GM23338 (cell line): Measurements from ENCODE around the gene CDH20. TPM values are rescaled to one million over a fixed set of nuclear protein-coding genes. Genes with fewer than 3 reads are reported as not detected.

Source experiments
- ATAC-seq: fragments of 200-7000 bp; cut with Tn5 transposase; 3 replicates; pipeline ENCODE4 v1.9.1; 2020
- DNase-seq: peaks from one replicate; pipeline ENCODE4 v3.0.0-alpha.2; 2015; ENCODE audit warnings: low spot score
- H2AFZ ChIP-seq: fragments of 200-600 bp; sonication (generic); 2 replicates; pipeline ENCODE4 v1.8.0; 2016; ENCODE audit warnings: antibody characterized with exemption, mild to moderate bottlenecking, moderate library complexity
- H3F3A ChIP-seq: fragments of 200-600 bp; sonication (generic); replicated peaks from 2 replicates; pipeline ENCODE4 v1.8.0; 2017; ENCODE audit warnings: antibody characterized with exemption, mixed run types, low read depth
- H3K27ac ChIP-seq: fragments of 200-600 bp; sonication (generic); 2 replicates; pipeline ENCODE4 v1.6.1; 2016; ENCODE audit warnings: low read depth
- H3K27me3 ChIP-seq: fragments of 200-600 bp; sonication (generic); 2 replicates; pipeline ENCODE4 v1.8.0; 2016; ENCODE audit warnings: mild to moderate bottlenecking, mixed run types, moderate library complexity; ENCODE audit not compliant: insufficient read depth
- H3K36me3 ChIP-seq: fragments of 200-600 bp; sonication (generic); 2 replicates; pipeline ENCODE4 v1.8.0; 2016; ENCODE audit warnings: mild to moderate bottlenecking; ENCODE audit not compliant: insufficient read depth
- H3K4me1 ChIP-seq: fragments of 200-600 bp; sonication (generic); 2 replicates; pipeline ENCODE4 v1.8.0; 2016; ENCODE audit warnings: mild to moderate bottlenecking, moderate library complexity; ENCODE audit not compliant: insufficient read depth
- H3K4me2 ChIP-seq: fragments of 200-600 bp; sonication (generic); 2 replicates; pipeline ENCODE4 v1.7.1; 2017; ENCODE audit warnings: mixed run types
- H3K4me3 ChIP-seq: fragments of 200-600 bp; sonication (generic); 2 replicates; pipeline ENCODE4 v1.6.1; 2016; ENCODE audit warnings: mixed run types
- H3K79me2 ChIP-seq: fragments of 200-600 bp; sonication (generic); replicated peaks from 2 replicates; pipeline ENCODE4 v1.8.0; 2017; ENCODE audit warnings: mild to moderate bottlenecking; ENCODE audit not compliant: insufficient read depth
- H3K9me2 ChIP-seq: fragments of 200-600 bp; sonication (generic); 2 replicates; pipeline ENCODE4 v1.8.0; 2017; ENCODE audit not compliant: insufficient read depth
- H4K20me1 ChIP-seq: fragments of 200-600 bp; sonication (generic); replicated peaks from 2 replicates; pipeline ENCODE4 v1.8.0; 2017; ENCODE audit warnings: mild to moderate bottlenecking; ENCODE audit not compliant: insufficient read depth
- H3K27ac Mint-ChIP-seq: 2 replicates; pipeline ENCODE4 v1.8.0; 2020; ENCODE audit warnings: inconsistent platforms, mild to moderate bottlenecking, moderate library complexity, mixed read lengths
- H3K27me3 Mint-ChIP-seq: 3 replicates; pipeline ENCODE4 v1.8.0; 2022; ENCODE audit warnings: low read depth, mild to moderate bottlenecking, moderate library complexity, mixed read lengths, inconsistent platforms; ENCODE audit not compliant: insufficient read depth, poor library complexity
- H3K36me3 Mint-ChIP-seq: 3 replicates; pipeline ENCODE4 v1.8.0; 2021; ENCODE audit warnings: low read depth, mild to moderate bottlenecking, inconsistent platforms, moderate library complexity, mixed read lengths
- H3K4me1 Mint-ChIP-seq: 3 replicates; pipeline ENCODE4 v1.8.0; 2020; ENCODE audit warnings: mild to moderate bottlenecking, inconsistent platforms, mixed read lengths
- H3K4me3 Mint-ChIP-seq: 3 replicates; pipeline ENCODE4 v1.8.0; 2021; ENCODE audit warnings: moderate library complexity, mild to moderate bottlenecking, inconsistent platforms, mixed read lengths
- H3K9me3 Mint-ChIP-seq: 3 replicates; pipeline ENCODE4 v1.8.0; 2020; ENCODE audit warnings: moderate library complexity, mild to moderate bottlenecking, inconsistent platforms, mixed read lengths
- CREB1 ChIP-seq: fragments of 250-450 bp; sonication (Bioruptor Pico); IDR thresholded peaks from 2 replicates; pipeline ENCODE4 v1.5.0; 2020; ENCODE audit warnings: low read depth, mild to moderate bottlenecking, moderate library complexity
- EZH2 ChIP-seq: fragments of 200-600 bp; sonication (generic); IDR thresholded peaks from one replicate; pipeline ENCODE4 v1.8.0; 2017; ENCODE audit warnings: antibody characterized with exemption, mild to moderate bottlenecking, low read depth; ENCODE audit not compliant: unreplicated experiment
- EZH2phosphoT487 ChIP-seq: fragments of 200-600 bp; sonication (generic); IDR thresholded peaks from one replicate; pipeline ENCODE4 v1.8.1; 2018; ENCODE audit warnings: antibody characterized with exemption; ENCODE audit not compliant: unreplicated experiment
- JUNB ChIP-seq: IDR thresholded peaks from one replicate; pipeline ENCODE4 v1.6.1; 2016; ENCODE audit warnings: antibody characterized with exemption; ENCODE audit not compliant: unreplicated experiment
- NANOG ChIP-seq: IDR thresholded peaks from 2 replicates; pipeline ENCODE4 v1.6.1; 2016; ENCODE audit warnings: antibody characterized with exemption, borderline replicate concordance
- POLR2AphosphoS5 ChIP-seq: IDR thresholded peaks from 2 replicates; pipeline ENCODE4 v1.6.1; 2016; ENCODE audit warnings: antibody characterized with exemption, low read depth
- STAT1 ChIP-seq: IDR thresholded peaks from one replicate; pipeline ENCODE4 v1.6.1; 2016; ENCODE audit warnings: antibody characterized with exemption; ENCODE audit not compliant: unreplicated experiment
- ZNF114 ChIP-seq: fragments of 250-450 bp; sonication (Bioruptor Pico); IDR thresholded peaks from 2 replicates; pipeline ENCODE4 v1.5.0; 2020; ENCODE audit warnings: mild to moderate bottlenecking, moderate library complexity
- ZNF331 ChIP-seq: fragments of 250-450 bp; sonication (Bioruptor Pico); IDR thresholded peaks from 2 replicates; pipeline ENCODE4 v1.5.0; 2020; ENCODE audit warnings: low read depth, mild to moderate bottlenecking, moderate library complexity
- polyA plus RNA-seq: library from polyadenylated mRNA; unstranded; fragments of >200 nt; fragmentation: Nextera tagmentation; extraction: Ambion mirVana; gene quantifications from 2 replicates; pipeline ENCODE4 v1.2.1, GENCODE V29; 2016
- total RNA-seq: library from RNA; depleted of rRNA; stranded (reverse); fragments of >200 nt; shearing (Covaris generic); gene quantifications from 2 replicates; pipeline ENCODE4 v1.2.3, GENCODE V29; 2014
- TF ChIP-seq, protein P1 (sequence below): IDR thresholded peaks from 2 replicates; pipeline ENCODE4 v1.6.1; 2016; ENCODE audit warnings: antibody characterized with exemption
- TF ChIP-seq, protein P2 (sequence below): IDR thresholded peaks from one replicate; pipeline ENCODE4 v1.6.1; 2018; ENCODE audit warnings: antibody characterized with exemption; ENCODE audit not compliant: unreplicated experiment
- TF ChIP-seq, protein P3 (sequence below), 2 experiments: fragments of 200-600 bp in 1 of 2; sonication (generic) in 1 of 2; conservative IDR thresholded peaks; 2 replicates each; pipeline versions ENCODE4 v1.5.1 to v1.6.1; 2016 to 2017; ENCODE audit warnings: antibody characterized with exemption in 2 of 2, low read depth in 2 of 2, mild to moderate bottlenecking in 2 of 2, moderate library complexity in 1 of 2

Gene CDH20
- total and polyA plus RNA-seq, 2 experiments from 2014 or later, result 1.0 TPM; not detected in 1

DNA sequence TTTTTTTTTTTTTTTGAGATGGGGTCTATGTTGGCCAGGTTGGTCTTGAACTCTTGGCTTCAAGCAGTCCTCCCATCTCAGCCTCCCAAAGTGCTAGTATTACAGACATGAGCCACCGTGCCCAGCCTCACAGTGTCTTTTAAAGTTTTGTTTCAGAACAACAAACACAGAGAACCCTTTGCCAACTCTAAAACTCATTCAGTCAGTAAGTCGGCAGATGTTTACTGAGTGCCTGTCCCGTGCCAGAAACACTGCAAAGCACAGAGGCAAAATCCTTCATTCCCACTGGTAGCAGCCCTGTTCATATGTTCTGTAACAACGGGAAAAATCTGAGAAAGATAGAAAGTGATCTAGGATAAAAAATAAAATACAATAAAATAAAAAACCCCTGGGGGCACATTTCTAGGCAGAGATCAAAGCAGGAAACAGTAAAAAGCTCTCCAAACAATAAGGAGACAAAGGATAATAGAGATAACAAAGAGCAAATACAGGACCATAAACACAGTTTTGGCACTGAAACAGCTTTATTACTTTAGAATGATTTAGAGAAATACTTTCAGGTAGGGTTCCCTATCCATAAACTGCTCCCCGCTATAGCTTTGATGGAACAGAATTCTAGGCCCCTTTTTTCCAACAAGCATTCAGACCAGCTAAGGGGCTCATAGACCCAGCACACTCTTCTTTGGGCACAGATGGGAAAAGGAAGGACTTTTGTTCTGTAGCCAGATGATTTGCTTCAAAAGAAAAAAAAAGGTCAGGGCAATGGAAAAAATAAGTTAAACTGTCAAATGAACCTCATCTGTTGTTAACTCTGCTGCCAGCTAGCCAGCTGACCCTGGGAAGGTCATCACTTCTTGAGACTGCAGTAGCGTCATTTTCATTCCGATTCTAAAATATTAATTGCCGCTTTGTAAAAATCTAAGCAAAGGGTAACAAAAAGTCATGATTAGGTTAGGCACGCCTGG, 212.3 kb downstream of the CDH20 start (continued):
- TF ChIP-seq POLR2AphosphoS5 (no peak), EZH2phosphoT487 (no peak), NANOG (no peak), STAT1 (no peak), JUNB (no peak)
- TF ChIP-seq, protein P1, sequence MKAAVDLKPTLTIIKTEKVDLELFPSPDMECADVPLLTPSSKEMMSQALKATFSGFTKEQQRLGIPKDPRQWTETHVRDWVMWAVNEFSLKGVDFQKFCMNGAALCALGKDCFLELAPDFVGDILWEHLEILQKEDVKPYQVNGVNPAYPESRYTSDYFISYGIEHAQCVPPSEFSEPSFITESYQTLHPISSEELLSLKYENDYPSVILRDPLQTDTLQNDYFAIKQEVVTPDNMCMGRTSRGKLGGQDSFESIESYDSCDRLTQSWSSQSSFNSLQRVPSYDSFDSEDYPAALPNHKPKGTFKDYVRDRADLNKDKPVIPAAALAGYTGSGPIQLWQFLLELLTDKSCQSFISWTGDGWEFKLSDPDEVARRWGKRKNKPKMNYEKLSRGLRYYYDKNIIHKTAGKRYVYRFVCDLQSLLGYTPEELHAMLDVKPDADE, result no peak

DNA sequence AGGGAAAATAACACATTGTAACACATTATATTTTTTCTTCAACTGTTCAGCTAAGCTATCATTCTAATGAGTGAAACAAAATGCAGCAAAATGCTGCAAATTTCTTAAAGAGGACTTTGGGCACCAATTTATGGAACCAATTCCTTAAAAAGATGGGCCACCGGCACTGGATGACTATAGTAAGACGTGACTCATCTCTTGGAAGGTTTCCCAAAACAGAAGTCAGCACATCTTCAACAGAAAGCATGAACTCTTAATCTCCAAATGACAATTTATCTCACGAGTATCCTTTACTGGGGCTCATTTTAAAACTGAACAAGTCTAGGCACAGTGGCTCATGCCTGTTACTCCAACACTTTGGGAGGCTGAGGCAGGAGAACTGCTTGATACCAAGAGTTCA, 213.4 kb downstream of the CDH20 start:
- H3K79me2 ChIP-seq, result no peaks in the 10 kb centered on the region
- H4K20me1 ChIP-seq, result no peaks in the 10 kb centered on the region
- no peak overlapping the region for H3K4me3 ChIP-seq
- no peak overlapping the region for H3K4me2 ChIP-seq
- H3K27me3 ChIP-seq, result no peaks in the 10 kb centered on the region
- H3K4me1 ChIP-seq, result no peaks in the 10 kb centered on the region
- Mint-ChIP-seq H3K4me3 (no peak overlapping the region), H3K36me3 (no peaks in the 10 kb centered on the region), H3K27ac (no peak overlapping the region), H3K9me3 (no peaks in the 10 kb centered on the region), H3K4me1 (peaks cover 3% of the 10 kb centered on the region; the same call in 2 of the 3 replicates), H3K27me3 (no peaks in the 10 kb centered on the region)
- no peak overlapping the region for H3K27ac ChIP-seq
- no peaks in the 10 kb centered on the region for H3F3A ChIP-seq
- ATAC-seq, result no peak
- H3K36me3 ChIP-seq, result no peaks in the 10 kb centered on the region; the same call in 1 of the 2 replicates
- H2AFZ ChIP-seq, result no peak overlapping the region
- no peak for DNase-seq
- 0 out of 2 replicates have a peak, but pooled peaks cover 7% of the 10 kb centered on the region for H3K9me2 ChIP-seq
- TF ChIP-seq STAT1 (no peak), EZH2phosphoT487 (no peak), EZH2 (no peak), ZNF331 (CRISPR knock-in tag) (no peak), CREB1 (CRISPR knock-in tag) (no peak), ZNF114 (CRISPR knock-in tag) (no peak), POLR2AphosphoS5 (no peak), JUNB (no peak)
- TF ChIP-seq, protein P2, sequence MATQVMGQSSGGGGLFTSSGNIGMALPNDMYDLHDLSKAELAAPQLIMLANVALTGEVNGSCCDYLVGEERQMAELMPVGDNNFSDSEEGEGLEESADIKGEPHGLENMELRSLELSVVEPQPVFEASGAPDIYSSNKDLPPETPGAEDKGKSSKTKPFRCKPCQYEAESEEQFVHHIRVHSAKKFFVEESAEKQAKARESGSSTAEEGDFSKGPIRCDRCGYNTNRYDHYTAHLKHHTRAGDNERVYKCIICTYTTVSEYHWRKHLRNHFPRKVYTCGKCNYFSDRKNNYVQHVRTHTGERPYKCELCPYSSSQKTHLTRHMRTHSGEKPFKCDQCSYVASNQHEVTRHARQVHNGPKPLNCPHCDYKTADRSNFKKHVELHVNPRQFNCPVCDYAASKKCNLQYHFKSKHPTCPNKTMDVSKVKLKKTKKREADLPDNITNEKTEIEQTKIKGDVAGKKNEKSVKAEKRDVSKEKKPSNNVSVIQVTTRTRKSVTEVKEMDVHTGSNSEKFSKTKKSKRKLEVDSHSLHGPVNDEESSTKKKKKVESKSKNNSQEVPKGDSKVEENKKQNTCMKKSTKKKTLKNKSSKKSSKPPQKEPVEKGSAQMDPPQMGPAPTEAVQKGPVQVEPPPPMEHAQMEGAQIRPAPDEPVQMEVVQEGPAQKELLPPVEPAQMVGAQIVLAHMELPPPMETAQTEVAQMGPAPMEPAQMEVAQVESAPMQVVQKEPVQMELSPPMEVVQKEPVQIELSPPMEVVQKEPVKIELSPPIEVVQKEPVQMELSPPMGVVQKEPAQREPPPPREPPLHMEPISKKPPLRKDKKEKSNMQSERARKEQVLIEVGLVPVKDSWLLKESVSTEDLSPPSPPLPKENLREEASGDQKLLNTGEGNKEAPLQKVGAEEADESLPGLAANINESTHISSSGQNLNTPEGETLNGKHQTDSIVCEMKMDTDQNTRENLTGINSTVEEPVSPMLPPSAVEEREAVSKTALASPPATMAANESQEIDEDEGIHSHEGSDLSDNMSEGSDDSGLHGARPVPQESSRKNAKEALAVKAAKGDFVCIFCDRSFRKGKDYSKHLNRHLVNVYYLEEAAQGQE, result no peak
- TF ChIP-seq, protein P3, sequence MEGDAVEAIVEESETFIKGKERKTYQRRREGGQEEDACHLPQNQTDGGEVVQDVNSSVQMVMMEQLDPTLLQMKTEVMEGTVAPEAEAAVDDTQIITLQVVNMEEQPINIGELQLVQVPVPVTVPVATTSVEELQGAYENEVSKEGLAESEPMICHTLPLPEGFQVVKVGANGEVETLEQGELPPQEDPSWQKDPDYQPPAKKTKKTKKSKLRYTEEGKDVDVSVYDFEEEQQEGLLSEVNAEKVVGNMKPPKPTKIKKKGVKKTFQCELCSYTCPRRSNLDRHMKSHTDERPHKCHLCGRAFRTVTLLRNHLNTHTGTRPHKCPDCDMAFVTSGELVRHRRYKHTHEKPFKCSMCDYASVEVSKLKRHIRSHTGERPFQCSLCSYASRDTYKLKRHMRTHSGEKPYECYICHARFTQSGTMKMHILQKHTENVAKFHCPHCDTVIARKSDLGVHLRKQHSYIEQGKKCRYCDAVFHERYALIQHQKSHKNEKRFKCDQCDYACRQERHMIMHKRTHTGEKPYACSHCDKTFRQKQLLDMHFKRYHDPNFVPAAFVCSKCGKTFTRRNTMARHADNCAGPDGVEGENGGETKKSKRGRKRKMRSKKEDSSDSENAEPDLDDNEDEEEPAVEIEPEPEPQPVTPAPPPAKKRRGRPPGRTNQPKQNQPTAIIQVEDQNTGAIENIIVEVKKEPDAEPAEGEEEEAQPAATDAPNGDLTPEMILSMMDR (conservative IDR thresholded peaks at IDR 0.05; ENCODE audit: low read depth in 2 of 2), result no peak
- TF ChIP-seq, protein P1, result no peak
